ENCODE results near the gene TMEM92. TPM values are rescaled to one million over a fixed set of nuclear protein-coding genes. Genes with fewer than 3 reads are reported as not detected.
A peak's percentile ranks its signal among the peaks of the same experiment; 100 is the strongest.

TMEM92 gene
- total and polyA plus RNA-seq, 9 donors, result 0.32 to 3.5 (median 1.6) TPM

DNA sequence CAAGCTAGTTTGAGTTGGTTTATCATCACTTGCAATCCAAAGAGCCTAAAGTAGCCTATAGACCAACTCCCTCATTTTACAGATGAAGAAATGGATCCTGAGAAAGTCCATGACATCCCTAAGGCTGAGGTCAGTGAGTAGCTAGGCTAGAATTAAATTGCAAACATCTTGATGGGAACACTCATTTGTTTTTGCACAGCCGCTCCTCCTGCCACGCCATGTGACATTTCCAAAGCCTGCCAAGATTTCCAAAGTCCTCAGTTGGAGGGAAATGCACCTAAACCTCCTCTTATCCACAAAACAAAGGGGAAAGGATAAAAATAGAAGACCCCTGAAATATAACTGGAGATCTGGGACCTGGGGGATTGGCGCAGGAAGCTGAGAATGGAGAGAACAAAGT lies 15.0 kb downstream of the TMEM92 start:
- TF ChIP-seq, protein P1, sequence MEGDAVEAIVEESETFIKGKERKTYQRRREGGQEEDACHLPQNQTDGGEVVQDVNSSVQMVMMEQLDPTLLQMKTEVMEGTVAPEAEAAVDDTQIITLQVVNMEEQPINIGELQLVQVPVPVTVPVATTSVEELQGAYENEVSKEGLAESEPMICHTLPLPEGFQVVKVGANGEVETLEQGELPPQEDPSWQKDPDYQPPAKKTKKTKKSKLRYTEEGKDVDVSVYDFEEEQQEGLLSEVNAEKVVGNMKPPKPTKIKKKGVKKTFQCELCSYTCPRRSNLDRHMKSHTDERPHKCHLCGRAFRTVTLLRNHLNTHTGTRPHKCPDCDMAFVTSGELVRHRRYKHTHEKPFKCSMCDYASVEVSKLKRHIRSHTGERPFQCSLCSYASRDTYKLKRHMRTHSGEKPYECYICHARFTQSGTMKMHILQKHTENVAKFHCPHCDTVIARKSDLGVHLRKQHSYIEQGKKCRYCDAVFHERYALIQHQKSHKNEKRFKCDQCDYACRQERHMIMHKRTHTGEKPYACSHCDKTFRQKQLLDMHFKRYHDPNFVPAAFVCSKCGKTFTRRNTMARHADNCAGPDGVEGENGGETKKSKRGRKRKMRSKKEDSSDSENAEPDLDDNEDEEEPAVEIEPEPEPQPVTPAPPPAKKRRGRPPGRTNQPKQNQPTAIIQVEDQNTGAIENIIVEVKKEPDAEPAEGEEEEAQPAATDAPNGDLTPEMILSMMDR (IDR thresholded peaks at IDR 0.05), result no peak
- Histone ChIP-seq H3K4me1 (ENCODE audit: insufficient read depth) (peaks cover 7% of the 10 kb centered on the region), H3K27me3 (no peaks in the 10 kb centered on the region), H3K27ac (no peak overlapping the region), H3K36me3 (no peaks in the 10 kb centered on the region), H3K4me3 (no peak overlapping the region), H3K9me3 (no peaks in the 10 kb centered on the region)
- WGBS, 3 donors, result 55 to 70% (median 61%) methylated on average over 3 of the region's 3 CpGs
- intact Hi-C loops (cut with DNase I), result no loop called here
- peak in 1 of 5 donors; percentile 20 for DNase-seq

DNA sequence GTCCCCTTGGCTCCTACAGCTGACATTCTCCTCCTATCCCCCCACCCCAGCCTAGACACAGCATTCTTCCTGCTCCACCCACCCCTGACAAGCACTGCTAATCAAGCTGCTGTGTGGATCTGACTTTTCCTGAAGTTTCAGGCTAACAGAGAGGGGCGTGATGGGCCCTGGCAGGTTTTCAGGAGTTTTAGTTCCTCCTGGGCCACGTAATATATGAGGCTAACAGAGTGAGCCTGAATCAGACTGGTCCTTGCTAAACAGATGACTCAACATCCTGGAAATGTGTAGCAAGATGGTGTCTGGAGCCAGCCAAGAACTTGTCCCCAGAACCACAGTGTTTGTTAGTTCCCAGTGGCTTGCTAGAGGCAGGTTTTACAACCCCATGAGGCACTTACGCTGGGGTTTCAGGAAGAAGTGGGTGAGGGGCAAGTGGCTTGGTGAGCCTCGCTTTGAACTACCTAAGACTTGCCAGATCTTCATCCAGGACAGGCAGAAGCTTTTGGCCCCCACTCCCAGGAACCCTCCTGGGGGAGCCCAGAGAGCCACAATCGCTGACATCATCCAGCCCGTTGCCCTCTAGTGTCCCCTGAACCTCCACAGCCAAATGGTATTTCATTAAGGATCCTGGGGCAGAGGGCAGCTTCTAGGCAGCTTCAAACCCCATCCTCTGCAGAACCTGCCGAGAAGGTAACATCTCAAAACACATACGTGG lies 15.9 kb downstream of the TMEM92 start:
- 60 to 64% (median 62%) methylated on average over 8 of the region's 8 CpGs for WGBS, 3 donors
- no peaks in the 10 kb centered on the region for H3K27me3 ChIP-seq
- DNase-seq, result peak; percentile 62 to 85 (median 62)
- peak; percentile 74 for TF ChIP-seq EP300 (IDR thresholded peaks at IDR 0.05)
- TF ChIP-seq POLR2A (IDR thresholded peaks at IDR 0.05), result no peak
- TF ChIP-seq, protein P1 (IDR thresholded peaks at IDR 0.05), result no peak
- H3K4me1 ChIP-seq (ENCODE audit: insufficient read depth), result peaks cover 7% of the 10 kb centered on the region
- no peaks in the 10 kb centered on the region for H3K36me3 ChIP-seq
- H3K27ac ChIP-seq, result peak overlapping the region in 1 of 2 donors; percentile 33
- intact Hi-C loops (cut with DNase I), result loop anchor here in 2 of 4 donors (10.0 kb wide), 3 partner anchors 175 to 265 kb away; partner anchors contain the start of gene PDK2 (in 1 of the 2)
- no peaks in the 10 kb centered on the region for H3K9me3 ChIP-seq
- no peak overlapping the region for H3K4me3 ChIP-seq

DNA sequence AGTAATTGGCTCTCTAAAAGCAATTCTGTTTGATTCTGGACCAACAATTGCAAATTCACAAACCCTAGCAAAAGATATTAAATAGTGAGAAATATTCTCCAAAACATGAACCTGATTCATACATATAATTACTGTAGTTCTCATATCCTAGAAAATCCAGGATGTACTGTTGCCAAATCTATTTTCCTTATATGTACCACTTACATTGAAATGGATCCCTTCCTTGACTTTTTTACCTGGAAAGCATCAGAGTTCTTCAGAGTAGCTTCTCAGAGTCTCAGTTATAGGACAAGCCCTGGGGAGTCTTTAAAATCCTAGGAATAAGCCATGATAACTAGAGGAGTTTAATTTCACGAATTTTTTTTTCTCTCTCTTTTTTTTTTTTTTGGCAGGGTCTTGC lies 16.7 kb downstream of the TMEM92 start:
- TF ChIP-seq, protein P1 (IDR thresholded peaks at IDR 0.05), result no peak
- TF ChIP-seq EP300 (IDR thresholded peaks at IDR 0.05) (no peak), POLR2A (IDR thresholded peaks at IDR 0.05) (no peak)
- H3K4me1 ChIP-seq (ENCODE audit: insufficient read depth), result peaks cover 5% of the 10 kb centered on the region
- DNase-seq, result no peak

DNA sequence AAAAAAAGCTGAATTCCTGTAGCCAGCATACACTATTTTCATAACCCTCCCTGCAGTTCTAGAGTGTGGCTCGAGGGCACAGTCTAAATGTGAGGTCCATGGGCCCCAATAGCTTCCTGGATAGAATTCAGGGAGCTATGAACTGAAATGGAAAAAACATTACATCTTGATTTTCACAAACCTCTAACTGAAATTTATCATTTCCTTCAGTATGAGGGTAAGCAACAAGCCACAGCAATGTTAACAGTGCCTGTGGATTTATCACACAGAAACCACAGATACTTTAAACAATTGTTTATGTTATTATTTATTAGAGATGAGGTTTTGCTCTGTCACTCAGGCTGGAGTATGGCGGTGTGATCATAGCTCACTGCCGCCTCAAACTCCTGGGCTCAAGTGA lies 18.2 kb downstream of the TMEM92 start:
- Histone ChIP-seq H3K9me3 (no peaks in the 10 kb centered on the region), H3K4me1 (ENCODE audit: insufficient read depth) (peaks cover 4% of the 10 kb centered on the region), H3K4me3 (no peak overlapping the region), H3K27me3 (no peaks in the 10 kb centered on the region), H3K27ac (no peak overlapping the region), H3K36me3 (no peaks in the 10 kb centered on the region)
- DNase-seq, result no peak
- TF ChIP-seq, protein P1 (IDR thresholded peaks at IDR 0.05), result no peak
- TF ChIP-seq EP300 (IDR thresholded peaks at IDR 0.05) (no peak), POLR2A (IDR thresholded peaks at IDR 0.05) (no peak)
- WGBS, 3 donors, result 81 to 86% (median 83%) methylated on average over 3 of the region's 3 CpGs
- intact Hi-C loops (cut with DNase I), result loop anchor here in 2 of 4 donors (10.0 kb wide), 3 partner anchors 178 to 268 kb away; partner anchors contain the start of gene PDK2 (in 1 of the 2)

More for the DNA sequence above, 16.7 kb downstream of the TMEM92 start:
- Histone ChIP-seq H3K27me3 (no peaks in the 10 kb centered on the region), H3K9me3 (no peaks in the 10 kb centered on the region), H3K27ac (peak overlapping the region in 1 of 2 donors; percentile 33), H3K36me3 (no peaks in the 10 kb centered on the region), H3K4me3 (no peak overlapping the region)
- WGBS, 3 donors, result 23 to 41% (median 28%) methylated on average over 1 of the region's 1 CpG
- intact Hi-C loops (cut with DNase I), result loop anchor here in 2 of 4 donors (10.0 kb wide), 3 partner anchors 176 to 266 kb away; partner anchors contain the start of gene PDK2 (in 1 of the 2)
